Osteoblast (primary cell): ENCODE results near the gene C11orf24. TPM values are rescaled to one million over a fixed set of nuclear protein-coding genes. Genes with fewer than 3 reads are reported as not detected.

Source experiments
- DNase-seq: peaks from one replicate; pipeline ENCODE4 v3.0.0; 2011; ENCODE audit warnings: low spot score, mixed read lengths; ENCODE audit not compliant: insufficient read length; ENCODE audit errors: missing footprints
- H2AFZ ChIP-seq: 2 replicates; pipeline ENCODE4 v1.6.0; 2011; ENCODE audit warnings: mild to moderate bottlenecking, low read length
- H3K27ac ChIP-seq: 2 replicates; pipeline ENCODE4 v1.5.1; 2011; ENCODE audit warnings: mild to moderate bottlenecking, low read depth, low read length, moderate library complexity
- H3K27me3 ChIP-seq: 2 replicates; pipeline ENCODE4 v1.6.0; 2012; ENCODE audit warnings: mild to moderate bottlenecking, control low read depth, inconsistent platforms, low read length, moderate library complexity; ENCODE audit not compliant: insufficient read depth
- H3K36me3 ChIP-seq: 2 replicates; pipeline ENCODE4 v1.5.1; 2011; ENCODE audit warnings: mild to moderate bottlenecking, low read length, control low read depth, moderate library complexity; ENCODE audit not compliant: insufficient read depth
- H3K4me1 ChIP-seq: 2 replicates; pipeline ENCODE4 v1.5.1; 2011; ENCODE audit warnings: mild to moderate bottlenecking, low read length, control low read depth, moderate library complexity; ENCODE audit not compliant: insufficient read depth
- H3K4me2 ChIP-seq: 2 replicates; pipeline ENCODE4 v1.6.0; 2011; ENCODE audit warnings: mild to moderate bottlenecking, low read length; ENCODE audit not compliant: insufficient read depth
- H3K4me3 ChIP-seq: fragments of 200-600 bp; sonication (generic); 3 replicates; pipeline ENCODE4 v1.5.1; 2012; ENCODE audit warnings: mild to moderate bottlenecking, low read length, inconsistent platforms; ENCODE audit not compliant: insufficient read depth
- H3K79me2 ChIP-seq: 2 replicates; pipeline ENCODE4 v1.6.0; 2012; ENCODE audit warnings: mild to moderate bottlenecking, low read length, control low read depth, inconsistent platforms; ENCODE audit not compliant: insufficient read depth
- H3K9me3 ChIP-seq: 2 replicates; pipeline ENCODE4 v1.5.1; 2011; ENCODE audit warnings: low read depth, low read length, control low read depth
- H4K20me1 ChIP-seq: 2 replicates; pipeline ENCODE4 v1.6.0; 2012; ENCODE audit warnings: mild to moderate bottlenecking, low read length, control low read depth; ENCODE audit not compliant: insufficient read depth
- total RNA-seq: library from RNA; depleted of rRNA; stranded (reverse); fragments of >200 nt; gene quantifications from 2 replicates; pipeline ENCODE4 v1.2.3, GENCODE V29; 2012
- TF ChIP-seq, protein P1 (sequence below): IDR thresholded peaks from 2 replicates; pipeline ENCODE4 v1.5.1; 2011; ENCODE audit warnings: mild to moderate bottlenecking, low read depth, low read length, moderate library complexity; ENCODE audit errors: extremely low read depth

Gene C11orf24
- total RNA-seq, 1 donor: 40.5 TPM

DNA sequence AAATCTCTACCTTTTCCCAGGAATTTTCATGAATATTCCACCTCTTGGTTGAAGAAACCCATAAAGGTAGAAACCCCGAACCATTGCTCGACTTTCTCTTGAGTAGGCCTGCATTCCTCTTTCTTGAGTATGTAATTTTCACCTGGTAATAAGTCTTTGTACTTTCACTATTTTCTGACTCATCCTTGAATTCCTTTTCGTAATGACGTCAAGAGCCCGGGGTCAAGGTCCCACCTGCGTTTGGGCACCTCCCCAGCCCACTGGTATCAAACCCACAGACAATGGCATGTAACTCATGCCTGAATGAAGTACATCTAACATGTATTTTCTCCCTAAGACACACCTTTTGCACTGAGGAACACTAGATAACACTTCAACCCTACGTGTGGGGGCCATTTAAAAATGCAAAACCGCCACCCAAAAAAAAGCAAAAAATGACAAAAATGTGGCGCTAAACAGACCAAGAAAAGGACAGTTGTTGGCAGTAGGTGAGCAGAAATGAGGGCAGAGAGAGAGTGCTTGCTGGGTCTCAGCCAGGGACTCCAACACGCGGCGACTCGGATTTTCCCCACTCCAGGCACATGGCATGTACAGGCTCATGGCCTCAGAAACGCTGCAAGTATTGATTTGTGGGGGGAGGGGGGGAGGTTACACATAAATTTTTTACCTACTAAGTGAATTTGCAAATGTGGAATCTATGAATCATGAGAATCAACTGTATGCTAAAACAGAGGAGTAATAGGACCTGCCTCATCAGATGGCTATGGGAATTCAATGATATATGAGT is 4.1 kb upstream of the C11orf24 start:
- H3K36me3 ChIP-seq: no peaks in the 10 kb centered on the region

DNA sequence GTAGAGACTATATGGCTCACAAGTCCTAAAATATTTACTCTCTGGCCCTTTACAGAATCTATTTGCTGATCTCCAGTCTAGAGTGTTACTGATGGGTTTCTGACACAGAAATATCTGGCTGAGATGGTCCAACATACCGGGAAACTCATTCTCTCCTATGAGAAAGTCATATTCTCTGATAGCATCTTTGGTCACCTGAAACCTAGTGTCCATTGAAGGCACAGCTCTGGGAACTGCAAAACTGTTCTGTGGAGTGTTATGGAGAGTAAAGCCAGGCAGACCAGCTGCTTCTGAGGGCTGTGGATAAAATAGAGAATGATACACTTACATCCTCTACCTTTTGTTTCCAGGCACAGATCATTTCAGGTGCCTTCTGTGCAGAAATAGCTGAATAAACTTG is 2.5 kb upstream of the C11orf24 start:
- no peak overlapping the region for H3K4me2 ChIP-seq
- no peaks in the 10 kb centered on the region for H3K27me3 ChIP-seq
- TF ChIP-seq, protein P1, sequence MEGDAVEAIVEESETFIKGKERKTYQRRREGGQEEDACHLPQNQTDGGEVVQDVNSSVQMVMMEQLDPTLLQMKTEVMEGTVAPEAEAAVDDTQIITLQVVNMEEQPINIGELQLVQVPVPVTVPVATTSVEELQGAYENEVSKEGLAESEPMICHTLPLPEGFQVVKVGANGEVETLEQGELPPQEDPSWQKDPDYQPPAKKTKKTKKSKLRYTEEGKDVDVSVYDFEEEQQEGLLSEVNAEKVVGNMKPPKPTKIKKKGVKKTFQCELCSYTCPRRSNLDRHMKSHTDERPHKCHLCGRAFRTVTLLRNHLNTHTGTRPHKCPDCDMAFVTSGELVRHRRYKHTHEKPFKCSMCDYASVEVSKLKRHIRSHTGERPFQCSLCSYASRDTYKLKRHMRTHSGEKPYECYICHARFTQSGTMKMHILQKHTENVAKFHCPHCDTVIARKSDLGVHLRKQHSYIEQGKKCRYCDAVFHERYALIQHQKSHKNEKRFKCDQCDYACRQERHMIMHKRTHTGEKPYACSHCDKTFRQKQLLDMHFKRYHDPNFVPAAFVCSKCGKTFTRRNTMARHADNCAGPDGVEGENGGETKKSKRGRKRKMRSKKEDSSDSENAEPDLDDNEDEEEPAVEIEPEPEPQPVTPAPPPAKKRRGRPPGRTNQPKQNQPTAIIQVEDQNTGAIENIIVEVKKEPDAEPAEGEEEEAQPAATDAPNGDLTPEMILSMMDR: no peak
- H3K4me1 ChIP-seq: peaks cover 17% of the 10 kb centered on the region
- no peak for DNase-seq
- peaks cover 15% of the 10 kb centered on the region for H4K20me1 ChIP-seq
- H3K79me2 ChIP-seq: peaks cover 24% of the 10 kb centered on the region
- peaks cover 1% of the 10 kb centered on the region for H3K36me3 ChIP-seq
- no peak overlapping the region for H3K4me3 ChIP-seq
- no peak overlapping the region for H3K27ac ChIP-seq
- H3K9me3 ChIP-seq: no peaks in the 10 kb centered on the region
- H2AFZ ChIP-seq: no peak overlapping the region

More for the DNA sequence above, 4.1 kb upstream of the C11orf24 start:
- H3K4me3 ChIP-seq: no peak overlapping the region
- TF ChIP-seq, protein P1: no peak
- H3K79me2 ChIP-seq: peaks cover 8% of the 10 kb centered on the region
- peaks cover under 1% of the 10 kb centered on the region for H3K4me1 ChIP-seq
- H4K20me1 ChIP-seq: peaks cover 1% of the 10 kb centered on the region
- H2AFZ ChIP-seq: no peak overlapping the region
- no peaks in the 10 kb centered on the region for H3K9me3 ChIP-seq
- DNase-seq: no peak
- no peak overlapping the region for H3K27ac ChIP-seq
- H3K4me2 ChIP-seq: no peak overlapping the region
- no peaks in the 10 kb centered on the region for H3K27me3 ChIP-seq

DNA sequence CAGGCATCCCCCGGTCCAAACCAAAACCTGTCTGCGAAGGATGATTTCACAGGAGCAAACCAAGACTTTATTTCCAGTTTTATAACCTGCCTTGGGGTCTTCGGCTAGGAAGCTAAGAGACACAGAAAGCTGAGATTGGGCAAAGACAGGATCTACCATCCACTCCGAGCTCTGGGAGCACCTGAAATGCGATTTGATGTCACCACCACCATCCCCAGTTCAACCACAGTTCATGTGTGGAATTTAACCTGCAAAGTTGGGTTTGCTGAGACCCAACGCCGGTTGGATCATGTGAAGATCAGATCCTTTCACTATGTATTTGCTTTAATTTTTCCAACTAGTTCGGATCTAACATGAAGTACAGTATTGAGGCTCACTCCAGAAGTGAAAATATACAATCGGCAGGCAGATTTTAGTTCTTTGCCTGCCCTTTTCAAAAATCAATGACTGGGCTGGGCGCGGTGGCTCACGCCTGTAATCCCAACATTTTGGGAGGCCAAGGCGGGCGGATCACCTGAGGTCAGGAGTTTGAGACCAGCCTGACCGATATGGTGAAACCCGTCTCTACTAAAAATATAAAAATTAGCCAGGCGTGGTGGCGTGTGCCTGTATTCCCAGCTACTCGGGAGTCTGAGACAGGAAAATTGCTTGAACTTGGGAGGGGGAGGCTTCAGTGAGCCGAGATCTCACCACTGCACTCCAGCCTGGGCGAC is 1.4 kb upstream of the C11orf24 start:
- no peak overlapping the region for H3K4me3 ChIP-seq
- peak overlapping the region; percentile 98 for H3K4me2 ChIP-seq
- H3K4me1 ChIP-seq: peaks cover 21% of the 10 kb centered on the region
- H3K27ac ChIP-seq: no peak overlapping the region
- no peaks in the 10 kb centered on the region for H3K9me3 ChIP-seq
- H3K27me3 ChIP-seq: no peaks in the 10 kb centered on the region
- H4K20me1 ChIP-seq: peaks cover 23% of the 10 kb centered on the region
- TF ChIP-seq, protein P1: no peak
- DNase-seq: no peak
- H3K79me2 ChIP-seq: peaks cover 35% of the 10 kb centered on the region
- H3K36me3 ChIP-seq: peaks cover 5% of the 10 kb centered on the region
- no peak overlapping the region for H2AFZ ChIP-seq
